NOMO-1 (cell line): ENCODE data around the gene CEP350.

Experiments
- DNase-seq, 2 experiments: peaks; one replicate each; lab custom pipeline; 2025; ENCODE audit not compliant: unreplicated experiment in 2 of 2; lab: John Stamatoyannopoulos, UW

The CEP350 gene

DNA sequence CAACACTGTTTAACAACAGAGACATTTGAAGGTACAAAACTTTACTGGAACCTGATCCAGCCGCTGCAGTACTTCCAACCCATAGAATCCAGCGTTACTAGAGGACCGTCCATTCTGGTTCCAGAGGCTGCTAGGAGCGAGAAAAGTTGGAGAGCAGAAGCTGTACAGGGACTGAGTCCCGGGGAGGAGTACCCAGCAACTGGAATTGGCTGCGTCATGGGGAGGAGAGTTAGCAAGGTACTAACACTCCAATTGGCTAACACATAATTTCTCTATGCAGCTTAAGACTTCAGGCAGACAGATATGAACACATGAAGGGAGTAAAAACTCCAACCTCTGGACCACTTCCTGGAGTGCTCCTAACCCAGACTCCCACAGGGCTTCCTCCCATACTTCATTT lies 198.0 kb downstream of the CEP350 start:
- DNase-seq = no peak

DNA sequence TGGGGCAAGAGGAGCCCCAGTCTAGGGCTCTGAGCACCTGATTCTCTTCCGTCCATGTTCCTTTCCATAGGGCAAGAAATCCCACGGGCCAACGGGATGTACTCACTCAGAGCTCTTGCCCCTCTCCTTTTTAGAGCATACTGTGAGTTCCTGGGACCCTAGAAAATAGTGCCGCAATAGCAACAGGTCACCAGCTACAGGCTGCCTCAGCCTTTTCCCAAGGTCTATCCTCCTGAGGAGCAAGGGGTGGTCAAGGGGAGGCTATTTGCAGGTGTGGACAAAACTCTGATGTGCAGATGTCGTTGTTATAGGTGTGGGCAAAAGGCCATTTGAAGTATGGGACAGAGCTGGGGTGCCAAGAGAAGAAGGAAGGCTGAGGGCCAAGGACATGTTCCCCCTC lies 198.4 kb downstream of the CEP350 start:
- no peak for DNase-seq

DNA sequence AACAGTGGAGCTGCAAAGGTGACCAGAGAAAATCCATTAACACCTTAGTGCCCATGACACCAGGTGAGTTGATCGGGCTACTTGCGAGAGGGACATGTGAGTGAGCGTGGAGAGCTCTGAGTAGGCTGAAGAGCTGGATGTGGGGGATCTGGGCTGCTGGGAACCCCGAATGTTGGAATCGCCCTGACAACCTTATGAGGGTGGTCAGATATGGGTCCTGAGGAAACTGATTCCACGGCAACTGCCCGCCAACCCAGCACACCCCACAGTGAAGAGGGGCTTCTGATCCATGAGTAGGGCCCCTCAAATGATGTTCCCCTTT lies 199.4 kb downstream of the CEP350 start:
- no peak for DNase-seq

DNA sequence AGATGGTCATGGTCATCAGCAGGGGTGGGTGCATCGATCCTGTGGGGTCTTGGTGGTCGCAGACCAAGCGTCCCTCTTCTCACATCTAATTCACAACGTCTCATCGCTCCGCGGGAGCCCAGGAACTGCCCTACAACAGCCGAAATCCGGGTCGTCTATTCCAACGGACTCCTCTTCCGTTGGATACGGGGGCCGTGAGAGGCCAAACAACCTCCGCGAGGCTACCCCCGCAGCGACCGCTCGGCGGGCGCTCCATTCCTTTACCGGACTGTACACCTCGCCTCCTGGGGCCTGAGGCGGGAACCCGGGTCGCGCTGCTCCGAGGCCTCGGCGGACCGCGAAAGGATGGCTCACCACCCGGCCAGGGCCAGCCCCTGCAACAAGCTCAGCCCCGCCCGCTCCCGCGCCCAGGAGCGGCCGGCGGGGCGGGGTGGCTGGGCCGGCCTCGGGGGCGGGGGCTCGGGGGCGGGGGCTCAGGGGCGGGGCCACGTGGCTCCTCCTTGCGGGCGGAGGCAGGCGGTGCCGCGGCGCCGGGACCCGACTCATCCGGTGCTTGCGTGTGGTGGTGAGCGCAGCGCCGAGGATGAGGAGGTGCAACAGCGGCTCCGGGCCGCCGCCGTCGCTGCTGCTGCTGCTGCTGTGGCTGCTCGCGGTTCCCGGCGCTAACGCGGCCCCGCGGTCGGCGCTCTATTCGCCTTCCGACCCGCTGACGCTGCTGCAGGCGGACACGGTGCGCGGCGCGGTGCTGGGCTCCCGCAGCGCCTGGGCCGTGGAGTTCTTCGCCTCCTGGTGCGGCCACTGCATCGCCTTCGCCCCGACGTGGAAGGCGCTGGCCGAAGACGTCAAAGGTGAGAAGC lies 199.9 kb downstream of the CEP350 start, which contains the start of gene QSOX1:
QSOX1 (plus strand) TSS at position 545 of the 857 bp plus-strand sequence; CDS start at position 584, 39 bp downstream.
- peak; percentile 77 to 91 for DNase-seq

DNA sequence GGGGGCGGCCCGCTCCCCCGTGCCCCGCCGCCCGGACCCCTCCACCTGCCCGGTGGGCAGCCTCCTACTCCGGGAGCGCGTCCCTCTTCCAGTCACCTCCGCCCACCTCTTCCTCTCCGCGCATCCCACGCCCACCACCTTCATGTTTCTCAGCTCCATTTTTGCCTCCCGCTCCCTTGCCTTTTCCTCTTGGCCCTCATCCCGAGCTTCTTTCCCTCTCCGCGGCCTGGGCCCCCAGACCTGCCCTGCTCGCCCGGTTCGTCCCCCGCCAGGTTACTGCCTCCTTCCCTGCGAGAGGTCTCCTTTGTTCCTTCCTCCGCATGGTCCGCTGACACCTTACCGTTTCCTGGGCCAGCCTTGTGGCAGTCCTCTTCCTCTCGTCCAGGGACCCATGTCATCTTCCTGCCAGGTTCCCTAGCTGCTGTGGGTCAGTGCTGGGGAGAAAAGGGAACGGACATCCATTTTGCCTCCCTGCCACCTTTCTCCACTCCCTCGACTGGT lies 200.6 kb downstream of the CEP350 start:
- DNase-seq = peak in 1 of 2 experiments; percentile 5

DNA sequence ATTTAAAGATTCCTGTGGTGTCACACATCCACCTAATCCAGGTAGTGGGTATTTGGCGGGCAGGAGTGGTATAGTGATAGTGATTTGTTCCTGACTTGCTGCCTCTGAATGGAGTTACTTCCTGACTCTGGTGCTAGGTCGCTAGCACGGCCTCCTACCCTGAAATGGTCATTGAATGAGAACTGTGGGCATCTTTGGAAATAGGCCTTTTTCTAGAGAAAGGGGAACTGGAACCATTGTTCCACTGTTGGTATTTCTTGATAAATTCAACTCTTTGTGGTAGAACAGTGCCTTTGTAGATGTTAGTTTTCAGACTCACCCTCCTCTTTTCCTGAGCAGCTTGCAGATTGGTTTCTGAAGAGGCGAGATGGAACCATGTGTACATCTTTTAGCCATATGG lies 201.6 kb downstream of the CEP350 start:
- DNase-seq = peak; percentile 75 to 90

DNA sequence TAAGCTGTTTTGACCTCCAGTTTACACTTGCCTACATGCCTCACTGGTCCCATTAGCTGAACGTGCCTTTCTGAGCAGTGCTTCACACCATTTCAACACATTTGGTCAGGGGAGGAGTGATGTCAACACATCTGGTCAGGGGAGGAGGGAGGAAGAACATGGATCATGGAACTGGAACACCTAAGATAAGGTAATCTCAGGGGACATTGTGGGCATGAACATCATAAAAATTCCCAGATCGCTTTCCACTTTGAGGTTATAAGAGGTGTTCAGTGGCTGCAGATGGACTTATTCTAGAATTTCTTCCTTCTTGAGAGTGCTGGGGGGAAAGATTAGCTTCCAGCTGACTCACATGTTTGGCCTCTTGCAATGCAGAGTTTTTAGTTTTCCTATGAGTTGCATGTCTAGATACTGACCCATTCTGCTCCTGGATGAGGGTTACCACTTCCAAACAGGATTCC lies 202.1 kb downstream of the CEP350 start:
- peak; percentile 30 to 67 for DNase-seq

DNA sequence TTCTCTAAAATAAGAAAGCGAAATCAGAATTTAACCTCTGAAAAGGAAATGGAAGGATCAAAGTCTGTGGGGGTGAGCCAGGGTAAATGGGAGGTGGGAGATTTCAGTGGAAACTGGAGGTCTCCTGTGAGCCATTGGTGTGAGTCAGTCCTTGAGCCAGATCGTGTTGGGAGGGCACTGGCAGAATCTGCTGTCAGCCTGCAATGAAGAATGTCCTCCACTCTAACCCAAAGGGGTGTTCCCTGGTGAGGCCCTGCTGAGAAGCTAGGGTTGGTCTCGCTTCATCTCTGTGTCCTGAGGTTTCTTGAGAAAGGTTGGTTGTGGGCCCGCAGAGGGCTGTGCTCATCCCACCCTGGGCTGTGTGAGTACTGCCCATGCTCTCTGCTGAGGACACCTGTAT lies 202.5 kb downstream of the CEP350 start:
- peak in 1 of 2 experiments; percentile 20 for DNase-seq

DNA sequence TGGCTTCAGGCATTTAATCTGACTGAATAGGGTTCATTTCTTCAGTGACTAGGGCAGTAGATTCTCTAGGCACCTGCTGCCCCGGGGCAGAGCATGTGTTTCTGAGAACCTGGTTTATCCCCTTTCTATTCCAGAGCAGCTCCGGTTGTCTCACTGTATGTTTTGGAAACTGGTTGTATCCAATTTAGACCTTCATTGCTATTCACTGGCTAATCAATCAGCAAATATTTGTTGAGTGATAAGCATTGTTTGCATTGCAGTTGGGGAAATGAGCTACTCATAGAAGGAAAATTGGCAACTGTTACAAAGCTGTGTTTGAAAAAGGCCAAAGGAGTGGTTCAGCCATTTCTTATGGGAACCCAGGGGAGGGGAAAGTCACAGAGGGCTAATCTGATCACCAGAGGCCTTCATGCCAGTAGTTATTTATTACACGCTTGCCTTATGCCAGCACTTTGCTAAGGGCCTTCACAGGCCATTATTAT lies 203.0 kb downstream of the CEP350 start:
- DNase-seq = no peak

DNA sequence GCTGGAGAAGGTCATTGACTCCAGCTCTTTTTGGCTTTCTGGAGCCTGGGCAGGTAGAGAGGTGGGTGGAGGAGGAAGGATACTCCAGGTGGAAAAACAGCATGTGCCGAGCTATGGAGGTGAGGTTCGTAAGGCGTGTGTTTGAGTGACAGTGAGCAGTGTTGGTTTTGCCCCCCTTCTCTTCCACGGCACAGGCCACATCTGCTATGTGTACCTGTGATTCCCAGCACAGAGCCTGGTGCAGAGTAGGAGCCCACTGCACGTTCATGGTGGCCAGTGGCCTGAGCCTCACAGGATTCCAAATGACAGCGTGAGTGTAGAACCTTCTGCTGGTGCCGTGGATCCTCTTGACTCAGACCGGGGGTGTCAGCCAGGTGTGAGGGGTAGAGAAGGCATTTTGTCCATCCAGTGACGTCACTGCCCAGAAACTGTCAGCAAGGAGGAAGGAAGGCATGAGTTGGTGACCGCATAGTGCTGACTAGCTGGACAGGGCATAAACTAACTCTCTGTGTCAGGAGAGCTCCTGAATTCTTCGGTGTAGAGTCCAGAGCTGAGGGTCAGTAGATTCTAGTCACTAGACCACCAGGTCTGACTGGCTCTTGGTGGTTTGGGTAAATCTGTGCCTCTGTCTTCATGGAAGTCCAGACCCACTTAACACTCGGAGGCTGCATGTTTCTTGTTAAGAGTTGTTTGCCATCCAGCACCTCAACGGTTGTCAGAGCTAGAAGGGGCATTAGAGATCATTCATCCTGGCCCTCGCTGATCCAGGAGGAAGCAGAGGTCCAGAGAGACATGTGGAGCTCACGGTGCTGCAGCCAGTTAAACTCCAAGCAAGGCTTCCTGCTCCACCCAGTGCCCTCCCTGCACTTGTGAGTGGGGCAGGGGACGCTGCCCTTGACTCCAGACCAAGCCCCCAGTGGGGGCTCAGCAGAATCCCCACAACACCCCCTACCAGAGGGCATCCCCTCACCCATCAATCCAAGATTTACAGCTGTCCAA lies 203.8 kb downstream of the CEP350 start:
- DNase-seq = peak in 1 of 2 experiments; percentile 29

DNA sequence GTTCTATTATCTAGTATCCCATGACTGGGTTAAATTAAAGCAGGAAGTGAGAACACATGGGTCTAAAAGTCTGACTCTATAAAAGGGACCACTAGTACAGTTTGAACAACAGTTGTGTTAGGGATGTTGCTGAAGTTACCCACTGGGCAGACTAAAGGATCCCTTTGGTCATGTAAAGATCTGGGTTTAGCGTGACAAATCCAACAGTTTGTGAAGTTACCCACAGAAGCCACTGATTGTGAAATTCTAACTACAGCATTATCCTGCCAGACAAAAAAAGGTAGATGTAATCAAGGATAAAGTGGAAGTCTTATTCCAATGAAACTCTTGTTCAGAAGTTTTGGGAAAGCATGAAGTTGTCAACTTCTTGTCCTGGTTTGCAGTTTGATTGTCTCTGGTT lies 205.7 kb downstream of the CEP350 start:
- peak; percentile 44 to 87 for DNase-seq

DNA sequence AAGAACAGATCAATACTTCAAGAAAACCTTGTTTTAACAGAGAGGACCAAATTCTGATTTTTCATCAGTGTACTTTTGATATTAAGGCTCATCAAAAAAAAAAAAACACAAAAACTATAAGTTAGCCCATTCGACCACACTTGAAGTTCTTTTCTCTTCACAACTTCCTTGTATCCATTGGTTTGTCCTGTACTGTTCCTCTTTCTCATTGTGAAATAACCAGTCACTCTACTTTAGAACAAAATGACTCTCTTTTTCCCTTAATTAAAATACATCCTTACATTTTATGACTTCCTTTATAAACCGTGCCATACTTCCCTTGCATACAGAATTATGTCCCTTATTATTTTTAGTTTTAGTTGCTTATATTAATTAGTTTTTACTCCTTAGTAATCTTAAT lies 208.4 kb downstream of the CEP350 start:
- DNase-seq = peak in 1 of 2 experiments; percentile 92
